HEK293 (cell line): ENCODE measurements around the gene CTDSP2.

ENCODE experiments used
- ATF2 ChIP-seq: fragments of 450-650 bp; formaldehyde crosslinking; IDR thresholded peaks from 2 replicates; pipeline ENCODE4 v1.5.1; 2016; ENCODE audit warnings: missing biosample characterization, missing genetic modification characterization, low read depth
- CTCF ChIP-seq: fragments of 450-650 bp; formaldehyde crosslinking; IDR thresholded peaks from 2 replicates; pipeline ENCODE4 v1.5.1; 2016; ENCODE audit warnings: missing biosample characterization, missing genetic modification characterization
- INSM2 ChIP-seq: fragments of 450-650 bp; formaldehyde crosslinking; IDR thresholded peaks from 2 replicates; pipeline ENCODE4 v1.5.1; 2016; ENCODE audit warnings: missing biosample characterization, missing genetic modification characterization
- MYNN ChIP-seq: fragments of 450-650 bp; formaldehyde crosslinking; IDR thresholded peaks from 2 replicates; pipeline ENCODE4 v1.5.1; 2016; ENCODE audit warnings: missing biosample characterization, missing genetic modification characterization, borderline replicate concordance
- SP2 ChIP-seq: fragments of 450-650 bp; formaldehyde crosslinking; IDR thresholded peaks from 2 replicates; pipeline ENCODE4 v1.5.1; 2016; ENCODE audit warnings: missing biosample characterization, missing genetic modification characterization
- SP3 ChIP-seq: fragments of 450-650 bp; formaldehyde crosslinking; IDR thresholded peaks from 2 replicates; pipeline ENCODE4 v1.5.1; 2016; ENCODE audit warnings: missing biosample characterization, missing genetic modification characterization
- TRIM28 ChIP-seq: IDR thresholded peaks from 2 replicates; pipeline ENCODE4 v1.6.1; 2011; ENCODE audit warnings: low read length, control low read depth, borderline replicate concordance
- ZBTB10 ChIP-seq: fragments of 450-650 bp; formaldehyde crosslinking; IDR thresholded peaks from 2 replicates; pipeline ENCODE4 v1.5.1; 2016; ENCODE audit warnings: missing biosample characterization, missing genetic modification characterization
- ZBTB17 ChIP-seq: fragments of 450-650 bp; formaldehyde crosslinking; IDR thresholded peaks from 2 replicates; pipeline ENCODE4 v1.5.1; 2016; ENCODE audit warnings: missing biosample characterization, missing genetic modification characterization
- ZBTB26 ChIP-seq: fragments of 450-650 bp; formaldehyde crosslinking; optimal IDR thresholded peaks from 2 replicates; pipeline ENCODE3; 2016; ENCODE audit warnings: missing biosample characterization, mild to moderate bottlenecking, missing genetic modification characterization
- ZEB2 ChIP-seq: fragments of 450-650 bp; formaldehyde crosslinking; IDR thresholded peaks from 2 replicates; pipeline ENCODE4 v1.5.1; 2016; ENCODE audit warnings: missing biosample characterization, missing genetic modification characterization
- ZNF114 ChIP-seq: fragments of 450-650 bp; formaldehyde crosslinking; IDR thresholded peaks from 2 replicates; pipeline ENCODE4 v1.5.0; 2017; ENCODE audit warnings: missing biosample characterization, missing genetic modification characterization
- ZNF133 ChIP-seq: fragments of 450-650 bp; formaldehyde crosslinking; IDR thresholded peaks from 2 replicates; pipeline ENCODE4 v1.5.1; 2016; ENCODE audit warnings: missing biosample characterization, missing genetic modification characterization
- ZNF146 ChIP-seq: fragments of 450-650 bp; formaldehyde crosslinking; IDR thresholded peaks from 2 replicates; pipeline ENCODE4 v1.5.1; 2016; ENCODE audit warnings: missing biosample characterization, missing genetic modification characterization
- ZNF155 ChIP-seq: fragments of 450-650 bp; formaldehyde crosslinking; IDR thresholded peaks from 2 replicates; pipeline ENCODE4 v1.5.1; 2016; ENCODE audit warnings: missing biosample characterization, missing genetic modification characterization
- ZNF184 ChIP-seq: fragments of 450-650 bp; IDR thresholded peaks from 2 replicates; pipeline ENCODE4 v1.5.1; 2018; ENCODE audit warnings: missing biosample characterization, mild to moderate bottlenecking, missing genetic modification characterization
- ZNF214 ChIP-seq: fragments of 450-650 bp; formaldehyde crosslinking; IDR thresholded peaks from 2 replicates; pipeline ENCODE4 v1.5.1; 2017; ENCODE audit warnings: missing biosample characterization, mild to moderate bottlenecking, missing genetic modification characterization, borderline replicate concordance
- ZNF24 ChIP-seq: fragments of 450-650 bp; formaldehyde crosslinking; IDR thresholded peaks from 2 replicates; pipeline ENCODE4 v1.5.1; 2016; ENCODE audit warnings: missing biosample characterization, missing genetic modification characterization
- ZNF274 ChIP-seq, 2 experiments: fragments of 200-500 bp in 1 of 2; fragments of 450-650 bp in 1 of 2; sonication (Bioruptor generic) in 1 of 2; formaldehyde crosslinking in 1 of 2; IDR thresholded peaks; 2 replicates each; pipeline versions ENCODE4 v1.5.1 to v1.6.1; 2014 to 2016; ENCODE audit warnings: borderline replicate concordance in 1 of 2, inconsistent platforms in 1 of 2, low read length in 1 of 2, missing biosample characterization in 1 of 2, missing genetic modification characterization in 1 of 2
- ZNF423 ChIP-seq: fragments of 450-650 bp; formaldehyde crosslinking; IDR thresholded peaks from 2 replicates; pipeline ENCODE4 v1.5.1; 2016; ENCODE audit warnings: missing biosample characterization, missing genetic modification characterization
- ZNF48 ChIP-seq: fragments of 450-650 bp; formaldehyde crosslinking; IDR thresholded peaks from 2 replicates; pipeline ENCODE4 v1.5.1; 2016; ENCODE audit warnings: missing biosample characterization, missing genetic modification characterization
- ZNF549 ChIP-seq: fragments of 450-650 bp; IDR thresholded peaks from 2 replicates; pipeline ENCODE4 v1.5.1; 2018; ENCODE audit warnings: missing biosample characterization, missing genetic modification characterization, mild to moderate bottlenecking, inconsistent platforms, moderate library complexity
- ZNF639 ChIP-seq: fragments of 450-650 bp; formaldehyde crosslinking; IDR thresholded peaks from 2 replicates; pipeline ENCODE4 v1.5.1; 2016; ENCODE audit warnings: missing biosample characterization, missing genetic modification characterization
- ZNF670 ChIP-seq: fragments of 450-650 bp; formaldehyde crosslinking; IDR thresholded peaks from 2 replicates; pipeline ENCODE4 v1.5.1; 2016; ENCODE audit warnings: missing biosample characterization, missing genetic modification characterization, low read depth

Gene CTDSP2

GRCh38 chr12:57844709-57845477, 1.6 kb downstream of the CTDSP2 start (continued):
- TF ChIP-seq ATF2 (tag by site-specific recombination) (no peak), ZNF114 (no peak), ZNF24 (tag by site-specific recombination) (0 out of 2 replicates have a peak, but pooled peaks have one; percentile 27), ZBTB17 (tag by site-specific recombination) (0 out of 2 replicates have a peak, but pooled peaks have one; percentile 60), ZNF155 (tag by site-specific recombination) (no peak), ZNF184 (tag by site-specific recombination) (no peak), ZNF48 (tag by site-specific recombination) (no peak), ZNF639 (no peak), ZBTB26 (tag by site-specific recombination) (no peak), ZNF146 (tag by site-specific recombination) (no peak), INSM2 (tag by site-specific recombination) (peak; percentile 64; the same call in 1 of the 2 replicates), ZBTB10 (peak; percentile 57; the same call in 1 of the 2 replicates), ZNF214 (tag by site-specific recombination) (no peak), ZNF423 (tag by site-specific recombination) (peak; percentile 6; the same call in 1 of the 2 replicates), ZNF133 (tag by site-specific recombination) (no peak), SP3 (tag by site-specific recombination) (peak; percentile 24; the same call in 1 of the 2 replicates), ZNF274 (IDR thresholded peaks at IDR 0.05; ENCODE audit: low read length) (no peak), ZNF274 (tag by site-specific recombination; IDR thresholded peaks at IDR 0.05; ENCODE audit: borderline replicate concordance) (no peak), ZNF549 (tag by site-specific recombination) (no peak), ZNF670 (tag by site-specific recombination) (no peak), TRIM28 (no peak), CTCF (no peak), ZEB2 (tag by site-specific recombination) (0 out of 2 replicates have a peak, but pooled peaks have one; percentile 16), SP2 (tag by site-specific recombination) (peak; percentile 43), MYNN (tag by site-specific recombination) (no peak)
